Amygdala (tissue), 56 donors: ENCODE measurements around the gene TRAPPC12.
"Not testable (repeated sequence)": the region's sequence is repeated elsewhere in the genome, so short reads cannot be mapped to it uniquely, and the experiment has no call there.

Experiments
- DNase-seq, 56 donors: peaks; one replicate each; lab custom pipeline; 2025; lab: John Stamatoyannopoulos, UW

TRAPPC12 gene

DNA sequence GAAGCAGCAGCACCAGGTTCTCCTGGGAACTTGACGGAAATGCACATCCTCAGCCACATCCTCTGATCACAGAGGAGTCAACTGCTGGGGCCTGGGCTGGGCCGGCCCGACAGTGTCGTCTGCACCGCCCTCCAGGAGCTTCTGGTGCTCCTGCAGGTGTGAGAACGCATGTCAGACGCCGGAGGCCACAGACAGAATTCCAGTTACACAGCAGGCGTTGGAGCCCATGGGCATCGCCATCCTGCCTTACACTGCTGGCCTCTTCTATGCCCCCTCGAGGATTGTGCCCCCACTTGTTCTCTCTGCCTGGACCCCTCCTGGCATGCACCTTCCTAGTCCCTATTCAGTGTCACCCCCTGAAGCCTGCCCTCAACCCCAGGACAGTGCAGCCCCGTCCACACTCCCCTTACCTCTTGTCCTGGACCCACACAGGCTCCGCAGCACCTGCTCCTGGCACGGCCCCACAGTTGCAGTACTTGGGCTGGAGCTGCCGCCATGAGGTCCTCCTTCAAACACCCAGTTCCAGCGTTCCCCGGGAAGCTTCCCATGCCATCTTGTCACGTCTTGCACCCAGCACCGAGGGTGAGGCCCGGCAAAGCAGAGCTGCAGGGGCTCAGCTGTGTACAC lies 102.4 kb downstream of the TRAPPC12 start:
- DNase-seq, result no peak

DNA sequence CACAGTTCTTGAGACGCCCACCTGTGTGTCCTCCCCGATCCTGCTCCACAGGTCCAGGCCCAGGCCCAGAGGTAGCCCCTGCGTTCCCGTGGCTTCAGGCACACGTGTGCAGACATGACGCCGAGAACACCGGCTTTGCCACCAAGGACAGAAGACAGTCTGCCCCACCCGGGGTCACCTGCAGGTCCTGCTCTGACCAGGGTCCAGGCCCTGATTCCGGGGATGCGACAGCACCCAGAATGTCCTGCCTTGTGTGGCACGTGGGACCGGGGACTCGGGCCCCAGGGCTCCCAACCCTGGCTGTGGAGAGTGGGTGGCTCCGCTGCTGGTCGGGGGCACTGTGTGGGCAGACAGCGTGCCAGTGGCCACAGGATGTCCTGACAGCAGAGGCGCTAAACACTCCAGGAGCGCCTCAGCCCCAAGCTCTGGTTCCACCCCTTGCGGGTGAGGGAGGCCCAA lies 102.9 kb downstream of the TRAPPC12 start:
- DNase-seq, result no peak

DNA sequence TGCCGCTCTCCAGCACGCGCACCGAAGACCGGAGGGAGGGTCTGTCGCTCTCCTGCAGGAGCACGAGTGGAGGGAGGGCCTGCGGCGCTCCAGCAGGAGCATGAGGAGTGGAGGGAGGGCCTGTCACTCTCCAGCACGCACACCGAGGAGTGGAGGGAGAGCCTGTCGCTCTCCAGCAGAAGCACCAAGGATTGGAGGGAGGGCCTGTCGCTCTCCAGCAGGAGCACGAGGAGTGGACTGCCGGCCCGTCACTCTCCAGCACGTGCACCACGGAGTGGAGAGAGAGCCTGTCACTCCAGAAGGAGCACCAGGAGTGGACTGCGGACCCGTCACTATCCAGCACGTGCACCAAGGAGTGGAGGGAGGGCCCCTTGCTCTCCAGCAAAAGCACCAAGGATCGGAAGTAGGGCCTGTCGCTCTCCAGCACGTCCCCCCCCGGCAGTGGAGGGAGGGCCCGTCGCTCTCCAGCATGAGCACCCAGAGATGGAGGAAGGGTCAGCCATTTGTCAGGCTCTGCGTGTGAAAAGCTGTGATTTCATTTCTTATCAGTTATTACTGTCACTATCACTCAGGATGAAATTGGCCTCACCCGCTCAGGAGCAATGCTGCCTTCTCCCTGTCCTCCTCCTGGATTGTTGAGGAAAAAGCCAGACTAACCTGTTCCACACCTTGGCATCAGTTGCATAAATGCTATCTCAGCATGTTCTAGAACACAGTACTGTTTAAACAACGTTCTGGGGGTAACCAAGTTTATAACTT lies 103.9 kb downstream of the TRAPPC12 start:
- DNase-seq, result peak in 20 of 56 donors; percentile 17 to 81 (median 56)

DNA sequence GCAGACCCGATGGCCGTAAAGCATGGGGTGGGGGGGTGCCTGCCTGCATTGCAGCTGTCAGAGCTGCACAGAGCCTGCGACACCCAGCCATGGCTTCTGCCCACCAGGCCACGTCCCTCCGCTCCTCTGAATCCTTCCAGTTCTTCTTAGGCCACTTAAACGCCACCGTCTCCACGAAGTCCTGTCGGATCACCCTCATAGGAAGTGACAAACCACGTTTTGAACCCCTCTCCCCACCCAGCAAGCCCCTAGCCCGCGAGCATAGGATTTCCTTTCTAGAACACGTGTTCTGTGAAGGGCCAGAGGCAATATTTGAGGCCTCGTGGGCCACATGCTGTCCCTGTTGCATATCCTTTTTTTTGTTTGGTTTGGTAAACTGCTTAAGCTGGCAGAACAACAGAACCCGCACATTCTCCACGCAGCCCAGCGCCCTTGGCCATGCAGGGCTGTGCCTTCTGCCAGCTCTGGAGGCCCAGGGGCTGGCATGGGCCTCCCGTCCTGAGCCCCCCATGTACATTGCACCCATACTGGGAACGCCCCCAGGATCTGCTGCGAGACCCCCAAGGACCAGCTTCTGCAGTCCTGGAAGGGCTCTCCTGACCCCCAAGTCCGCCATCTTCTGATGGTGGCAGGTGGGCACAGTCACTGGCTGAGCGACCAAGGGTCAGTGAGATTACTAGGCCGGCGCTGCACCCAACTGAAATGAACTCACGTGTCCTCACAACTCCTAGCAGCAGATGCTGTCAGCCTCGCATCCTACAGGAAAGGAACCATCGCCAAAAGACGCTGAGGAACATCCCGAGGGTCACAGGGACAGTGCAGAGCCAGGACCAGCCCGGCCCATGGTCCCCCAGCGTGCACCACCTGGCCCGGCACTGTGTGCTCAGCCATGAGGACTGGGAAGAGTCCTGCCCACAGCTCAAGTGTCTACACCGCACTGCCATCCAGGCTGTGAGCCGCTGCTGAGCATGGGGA lies 104.8 kb downstream of the TRAPPC12 start:
- no peak for DNase-seq

DNA sequence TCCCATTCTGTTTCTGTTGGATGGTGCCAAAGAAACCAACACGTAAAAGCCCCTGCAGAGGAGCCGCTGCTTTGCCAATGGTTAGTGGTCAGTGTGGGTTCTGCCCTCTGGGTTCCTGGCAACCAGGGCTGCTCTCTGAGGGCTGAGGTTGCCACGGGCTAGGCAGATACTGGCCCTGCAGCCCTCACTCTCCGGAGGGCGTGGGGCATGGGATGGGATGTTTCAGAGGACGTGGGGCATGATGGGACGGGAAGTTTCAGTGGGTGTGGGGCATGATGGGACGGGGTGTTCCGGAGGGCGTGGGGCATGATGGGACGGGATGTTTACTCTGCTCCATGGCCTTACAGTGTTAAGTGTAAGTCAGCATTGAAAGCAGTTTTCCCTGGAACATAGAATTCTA lies 105.7 kb downstream of the TRAPPC12 start:
- no peak for DNase-seq

DNA sequence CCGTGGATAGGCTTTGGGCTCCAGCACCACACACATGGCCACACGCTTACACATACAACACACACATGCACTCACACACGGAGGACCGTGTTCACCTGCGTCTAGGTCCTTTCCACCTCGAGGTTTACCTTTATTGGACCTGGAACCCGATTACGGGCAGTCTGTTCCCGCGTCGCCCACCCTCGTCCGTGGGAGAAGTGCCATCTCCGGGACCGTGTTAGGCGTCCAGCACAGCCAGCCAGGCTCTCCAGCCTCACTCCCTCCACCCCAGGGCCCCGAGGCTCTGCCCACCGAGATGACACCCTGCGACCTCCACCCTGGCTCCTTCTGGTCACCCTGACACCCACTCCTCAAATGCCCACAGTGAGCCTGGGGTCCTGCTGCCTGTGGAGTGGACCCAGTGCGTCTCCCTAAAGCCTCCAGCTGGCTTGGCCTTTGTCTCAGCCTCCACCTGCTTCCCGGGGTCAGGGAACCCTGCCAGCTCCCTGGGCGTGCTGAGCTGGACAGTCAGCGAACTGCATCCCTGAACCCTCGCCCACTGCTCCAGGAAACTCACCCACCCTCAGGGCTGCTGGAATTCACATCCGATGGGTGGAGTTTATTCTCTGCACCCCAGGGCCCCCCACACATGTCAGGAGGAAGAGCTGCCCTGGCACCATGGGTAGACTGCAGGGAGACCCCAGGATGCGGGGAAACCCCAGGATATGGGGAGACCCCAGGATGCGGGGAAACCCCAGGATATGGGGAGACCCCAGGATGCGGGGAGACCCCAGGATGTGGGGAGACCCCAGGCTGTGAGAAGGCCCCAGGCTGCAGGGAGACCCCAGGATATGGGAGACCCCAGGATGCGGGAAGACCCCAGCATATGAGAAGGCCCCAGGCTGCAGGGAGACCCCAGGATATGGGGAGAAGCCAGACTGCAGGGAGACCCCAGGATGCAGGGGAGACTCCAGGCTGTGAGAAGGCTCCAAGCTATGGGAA lies 106.8 kb downstream of the TRAPPC12 start:
- no peak for DNase-seq

DNA sequence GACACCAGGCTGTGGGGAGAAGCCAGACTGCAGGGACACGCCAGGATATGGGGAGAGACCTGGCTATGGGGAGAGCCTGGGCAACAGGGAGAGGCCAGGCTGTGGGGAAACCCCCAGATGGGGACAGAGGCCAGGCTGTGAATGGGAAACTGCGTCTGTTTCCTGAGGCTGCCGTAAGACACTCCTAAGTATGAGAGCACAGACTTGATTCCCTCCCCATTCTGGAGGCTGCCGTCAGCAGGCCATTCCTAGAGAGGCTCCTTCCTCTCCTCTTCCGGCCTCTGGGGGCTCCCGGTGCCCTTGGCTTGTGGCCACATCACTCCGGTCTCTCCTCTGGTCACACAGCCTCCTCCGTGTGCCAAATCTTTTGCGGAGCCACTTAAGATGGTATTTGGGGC lies 107.5 kb downstream of the TRAPPC12 start:
- DNase-seq, result no peak

DNA sequence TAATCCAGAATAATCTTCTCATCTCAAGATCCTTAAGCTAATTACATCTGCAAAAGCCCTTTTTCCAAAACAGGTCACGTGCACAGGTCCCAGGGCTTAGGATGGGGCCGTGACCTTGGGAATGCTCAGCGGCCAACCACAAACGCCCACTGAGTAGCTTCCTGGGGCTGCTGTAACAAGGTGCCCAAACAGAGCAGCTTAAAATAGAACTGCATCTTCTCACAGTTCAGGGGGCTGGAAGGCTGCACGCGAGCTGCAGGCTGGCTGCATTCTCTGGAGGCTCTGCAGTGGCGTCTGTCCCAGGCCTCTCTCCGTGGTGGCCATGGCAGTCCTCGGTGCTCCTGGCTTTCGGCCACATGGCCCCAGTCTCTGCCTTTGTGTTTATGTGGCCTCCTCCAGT lies 107.9 kb downstream of the TRAPPC12 start:
- DNase-seq, result peak in 6 of 56 donors; percentile 8 to 46 (median 33)

DNA sequence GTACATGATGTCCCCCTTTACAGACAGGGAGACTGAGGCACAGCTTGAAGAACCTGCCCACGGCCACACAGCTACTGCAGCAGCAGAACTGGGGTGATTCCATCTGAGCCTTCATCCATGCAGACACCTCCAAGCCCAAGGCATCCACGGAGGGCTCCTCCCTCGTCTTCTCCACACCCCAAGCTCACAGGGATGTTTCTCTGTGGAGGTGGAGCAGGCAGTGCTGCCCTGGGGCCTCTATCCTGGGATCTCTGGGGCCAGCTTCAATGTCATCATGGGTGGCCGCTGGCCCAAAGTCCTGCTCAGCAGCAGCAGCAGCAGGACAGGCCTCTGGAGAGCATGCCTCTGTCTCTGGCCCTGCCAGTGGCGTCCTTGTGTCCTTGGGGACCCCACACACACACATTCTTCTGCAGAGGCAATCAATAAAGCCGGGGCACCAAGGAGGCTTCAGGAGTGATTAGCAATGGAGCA lies 108.6 kb downstream of the TRAPPC12 start:
- no peak for DNase-seq

DNA sequence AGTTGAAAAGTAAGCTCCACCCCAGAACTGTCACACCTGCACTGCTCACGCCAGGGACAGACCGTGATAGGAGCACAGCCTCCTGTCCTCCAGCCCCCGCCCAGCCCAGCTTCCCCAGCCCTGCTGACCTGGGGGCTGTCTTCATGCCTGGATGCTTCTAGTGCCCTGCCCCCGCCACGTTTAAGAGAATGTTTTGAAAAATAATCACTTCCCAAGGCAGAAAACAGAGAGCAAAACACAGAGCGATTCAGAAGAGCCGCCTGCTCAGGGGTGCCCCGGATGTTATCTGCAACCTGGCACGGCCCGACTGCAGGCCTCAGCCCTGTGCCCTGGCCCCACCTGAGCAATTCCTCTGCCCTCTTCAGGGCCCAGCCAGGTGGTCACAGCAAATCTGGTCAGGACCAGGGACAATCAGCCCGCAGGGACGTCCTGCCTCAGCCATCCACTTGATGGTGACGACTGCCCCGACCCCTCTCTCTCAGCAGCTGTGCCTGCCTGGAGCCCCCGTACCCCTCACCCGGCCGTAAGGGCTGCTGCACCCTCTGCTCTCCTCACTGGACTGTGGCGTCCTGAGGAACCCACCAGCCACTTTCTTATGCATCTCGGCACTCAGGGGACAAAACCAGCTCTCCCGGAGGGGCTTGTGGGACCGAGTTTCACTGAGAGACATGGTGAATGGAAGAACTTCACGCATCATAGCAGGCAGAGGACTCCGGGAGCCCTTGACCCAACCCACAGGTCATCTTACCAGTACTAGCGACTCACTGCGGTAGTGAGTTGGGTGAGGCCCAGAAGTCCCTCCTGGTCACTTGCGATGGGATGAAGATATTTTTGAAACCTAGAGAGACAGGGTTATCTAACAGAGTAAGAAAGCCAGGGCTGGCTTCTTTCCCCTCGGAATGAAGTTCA lies 109.6 kb downstream of the TRAPPC12 start:
- DNase-seq, result no peak

DNA sequence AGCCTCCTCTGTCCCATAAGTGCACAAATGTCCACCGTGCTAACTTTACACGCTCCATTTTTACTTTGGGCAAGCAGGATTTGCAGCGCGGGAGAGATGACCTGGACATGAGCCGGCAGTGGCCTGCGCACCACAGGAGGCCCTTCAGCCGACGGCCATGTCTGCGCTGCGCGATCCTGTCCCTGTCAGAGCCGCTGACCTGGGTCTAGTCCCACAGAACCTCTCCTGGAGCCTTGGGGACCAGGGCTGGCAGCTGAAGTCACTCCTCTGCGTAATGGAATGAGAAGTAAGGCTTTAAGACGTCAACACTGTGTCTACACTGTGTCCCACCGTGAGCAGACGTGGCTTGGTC lies 110.2 kb downstream of the TRAPPC12 start:
- DNase-seq, result no peak

DNA sequence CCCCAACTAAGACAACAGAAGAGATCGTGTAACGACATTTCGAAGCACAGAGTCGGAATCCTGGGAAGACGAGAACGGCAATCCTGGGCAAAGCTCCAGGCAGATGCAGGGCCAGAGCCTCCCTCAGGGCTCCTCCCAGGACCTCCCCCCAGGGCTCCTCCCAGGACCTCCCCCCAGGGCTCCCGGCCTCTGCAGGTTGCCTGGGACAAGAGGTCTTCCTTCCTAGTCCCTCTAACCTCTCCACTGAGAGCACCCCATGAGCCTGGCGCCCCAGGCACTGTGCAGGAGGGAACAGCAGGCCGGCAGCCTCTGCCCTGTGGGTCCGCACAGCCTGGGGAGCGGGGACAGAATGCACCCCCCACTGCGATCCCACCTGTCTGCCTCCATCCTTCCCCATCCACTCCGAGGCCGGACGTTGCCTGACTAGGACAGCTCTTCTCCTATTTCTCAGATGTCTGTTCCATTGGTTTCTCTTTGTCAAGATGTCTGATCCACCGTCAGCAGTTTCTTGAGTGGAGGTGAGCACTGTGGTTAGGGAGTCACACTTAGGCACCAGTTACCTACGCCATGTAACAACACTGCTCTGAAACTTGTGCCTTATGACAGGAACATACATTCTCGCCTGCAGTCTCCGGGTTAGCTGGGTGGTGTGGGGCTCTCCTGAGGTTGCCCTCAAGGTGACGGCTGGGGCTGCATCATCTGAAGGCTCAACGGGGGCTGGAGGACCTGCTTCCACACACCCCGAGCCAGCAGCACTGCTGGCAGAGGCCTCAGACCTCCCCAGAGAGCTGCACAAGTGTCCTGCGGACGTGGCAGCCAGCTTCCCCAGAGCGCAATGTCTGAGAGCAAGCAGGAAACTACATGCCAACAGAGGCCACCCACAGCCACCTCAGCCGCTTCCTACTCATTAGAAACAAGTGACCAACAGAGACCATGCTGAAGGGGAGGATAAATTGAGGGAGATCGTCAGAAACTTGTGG lies 111.0 kb downstream of the TRAPPC12 start:
- no peak for DNase-seq

DNA sequence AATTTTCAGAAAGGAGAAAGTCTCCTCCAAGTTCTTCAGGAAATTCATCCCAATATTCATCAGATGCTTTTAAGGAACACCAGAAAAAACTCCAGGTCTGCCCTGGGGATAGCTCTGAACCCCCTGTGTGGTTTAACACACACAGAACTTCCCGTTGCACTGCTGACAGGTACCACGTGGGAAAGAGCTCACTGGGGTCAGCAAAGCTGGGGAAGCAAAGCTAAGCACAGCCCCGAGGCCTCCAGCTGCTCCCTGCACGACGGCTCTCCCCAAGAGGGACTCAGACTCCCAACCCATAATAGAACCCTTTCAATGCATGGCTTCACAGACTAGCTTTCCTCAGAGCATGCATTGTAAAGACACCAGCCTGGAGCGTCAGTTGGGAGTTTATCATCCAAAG lies 111.8 kb downstream of the TRAPPC12 start:
- no peak for DNase-seq

DNA sequence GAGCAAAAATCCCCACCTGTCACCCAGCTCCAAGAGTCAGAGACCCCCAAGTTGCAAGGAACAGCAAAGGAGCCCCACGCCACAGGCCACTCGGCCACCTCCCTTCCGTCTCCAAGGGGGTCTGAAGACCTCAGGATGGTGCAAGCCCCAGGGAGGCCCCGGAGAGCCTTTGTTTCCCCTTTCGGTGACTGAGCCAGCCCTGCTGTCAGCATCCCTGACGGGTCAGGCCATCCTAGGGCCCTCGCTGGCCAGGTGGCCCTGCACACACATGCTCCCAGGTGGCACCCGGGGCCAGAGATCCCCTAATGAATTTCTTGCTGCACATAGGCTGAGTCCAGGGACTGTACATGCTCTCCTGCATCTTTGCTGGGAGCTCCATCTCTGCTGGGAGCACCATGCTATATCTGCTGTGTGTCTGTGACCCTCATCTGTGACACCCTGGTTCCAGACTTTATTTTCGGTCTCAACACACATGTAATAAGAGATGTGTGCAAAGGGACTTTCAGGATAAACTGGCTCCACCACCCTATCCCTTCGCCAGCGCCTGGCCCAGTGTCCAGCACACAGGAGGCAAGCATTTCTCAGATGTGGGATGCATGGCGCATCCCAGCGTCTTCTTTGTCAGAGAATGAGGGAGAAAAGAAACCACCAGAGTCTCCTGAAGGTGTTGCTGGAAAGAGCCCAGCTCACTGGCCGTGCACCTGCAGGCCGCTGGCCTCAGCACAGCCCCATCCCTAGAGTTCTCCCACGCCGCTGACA lies 112.4 kb downstream of the TRAPPC12 start:
- DNase-seq, result no peak

DNA sequence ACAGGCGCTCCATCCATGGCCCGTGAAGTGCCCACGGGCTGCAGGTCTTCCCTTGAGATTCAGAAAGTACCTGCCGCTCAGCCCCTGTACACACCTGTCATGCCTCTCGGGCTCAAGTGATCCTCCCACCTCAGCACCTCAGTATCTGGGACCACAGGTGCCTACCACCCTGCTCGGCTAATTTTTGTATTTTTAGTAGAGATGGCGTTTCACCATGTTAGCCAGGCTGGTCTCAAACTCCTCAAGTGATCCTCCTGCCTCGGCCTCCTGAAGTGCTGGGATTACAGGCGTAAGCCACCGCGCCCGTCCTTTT lies 112.9 kb downstream of the TRAPPC12 start:
- DNase-seq, result not testable (repeated sequence)

DNA sequence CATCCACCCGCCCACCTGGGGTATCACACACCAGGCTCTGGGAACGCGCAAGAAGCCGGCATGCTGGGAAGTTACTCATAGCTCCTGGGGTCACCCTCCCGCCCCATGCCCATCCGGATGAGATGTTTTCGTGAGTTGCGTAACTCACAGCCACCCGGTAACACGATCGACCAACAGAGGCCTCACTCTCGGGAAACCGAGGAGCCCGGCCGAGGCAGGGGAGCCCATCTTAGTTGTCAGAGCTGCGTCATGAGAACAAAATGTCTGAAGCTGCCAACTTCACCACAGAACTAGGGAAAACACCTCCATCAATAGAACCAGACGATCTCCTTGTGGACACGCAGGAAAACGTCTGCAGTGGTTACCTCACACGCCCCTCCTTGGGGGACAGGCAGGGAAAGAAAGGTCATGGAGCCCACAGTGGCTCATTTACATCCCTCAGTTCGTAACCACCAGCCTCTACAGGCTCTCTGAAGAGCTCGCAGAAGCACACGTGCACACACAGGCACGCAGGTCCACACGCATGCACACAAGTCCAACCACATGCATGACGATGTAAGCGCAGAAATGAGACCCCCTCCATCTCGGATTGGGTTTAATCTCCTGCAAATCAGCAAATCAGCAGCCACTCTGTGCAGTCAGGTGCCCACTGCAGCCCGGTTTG lies 113.6 kb downstream of the TRAPPC12 start:
- peak in 1 of 56 donors; percentile 31 for DNase-seq
